ENCODE results near the gene NFIB. TPM values are rescaled to one million over a fixed set of nuclear protein-coding genes. Genes with fewer than 3 reads are reported as not detected.
A peak's percentile ranks its signal among the peaks of the same experiment; 100 is the strongest.

The NFIB gene
- total RNA-seq, 2 donors from 2014 or later: 131 to 165 TPM

DNA sequence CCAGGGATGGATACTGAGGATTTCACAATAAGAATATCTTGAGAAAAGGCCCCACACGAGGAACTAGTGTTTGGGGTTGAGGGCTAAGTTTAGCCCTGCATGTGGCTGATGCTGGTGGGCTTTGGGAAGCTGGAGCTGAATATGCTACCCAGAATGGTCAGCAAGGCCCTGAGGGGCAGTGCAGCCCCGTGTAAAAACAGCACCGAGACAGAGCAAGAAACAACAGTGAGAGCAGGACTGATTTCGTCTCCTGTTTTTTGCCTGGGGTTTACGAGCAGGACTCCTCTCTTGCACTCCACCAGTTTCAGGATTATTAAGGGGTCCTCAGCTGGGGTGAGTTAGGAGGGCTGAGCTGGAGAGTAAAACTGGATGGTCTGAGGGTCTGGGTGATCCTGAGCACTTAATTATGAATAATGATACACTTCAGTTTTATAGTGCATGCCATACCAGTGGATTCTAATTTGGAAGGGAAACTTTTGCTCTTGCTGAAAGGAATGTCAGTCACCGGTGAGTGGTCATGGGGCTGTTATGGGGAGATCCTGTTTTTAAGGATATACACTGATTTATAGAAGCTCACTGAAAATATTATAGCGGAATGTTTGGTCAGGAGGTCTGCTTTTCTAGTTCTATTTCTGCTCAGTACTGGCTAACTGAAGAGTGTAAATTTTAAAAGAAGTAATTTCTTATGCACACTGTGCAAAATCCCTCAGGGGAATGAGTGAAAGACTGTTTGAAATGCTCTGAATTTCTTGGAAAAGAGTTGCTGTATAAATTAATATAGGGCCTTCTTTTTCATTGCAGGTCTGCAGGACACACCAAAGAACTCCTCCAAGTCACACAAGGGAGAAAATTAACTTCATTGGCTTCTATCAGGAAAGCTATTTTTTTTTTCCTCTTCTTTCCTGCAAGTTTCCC, 42.7 kb upstream of the NFIB start:
- Histone ChIP-seq H3K27ac (no peak overlapping the region), H3K27me3 (replicated peaks; ENCODE audit: insufficient read depth) (no peaks in the 10 kb centered on the region), H3K4me1 (replicated peaks) (no peaks in the 10 kb centered on the region), H3K9me3 (no peaks in the 10 kb centered on the region), H3K4me3 (no peak overlapping the region), H3K36me3 (no peaks in the 10 kb centered on the region)
- intact Hi-C loops (cut with DNase I): loop anchor here (5.0 kb wide), 1 partner anchor 1004 kb away; no protein-coding TSS in a partner anchor
- TF ChIP-seq POLR2A (IDR thresholded peaks at IDR 0.05) (no peak), POLR2AphosphoS5 (IDR thresholded peaks at IDR 0.05) (no peak)
- TF ChIP-seq, protein P1, sequence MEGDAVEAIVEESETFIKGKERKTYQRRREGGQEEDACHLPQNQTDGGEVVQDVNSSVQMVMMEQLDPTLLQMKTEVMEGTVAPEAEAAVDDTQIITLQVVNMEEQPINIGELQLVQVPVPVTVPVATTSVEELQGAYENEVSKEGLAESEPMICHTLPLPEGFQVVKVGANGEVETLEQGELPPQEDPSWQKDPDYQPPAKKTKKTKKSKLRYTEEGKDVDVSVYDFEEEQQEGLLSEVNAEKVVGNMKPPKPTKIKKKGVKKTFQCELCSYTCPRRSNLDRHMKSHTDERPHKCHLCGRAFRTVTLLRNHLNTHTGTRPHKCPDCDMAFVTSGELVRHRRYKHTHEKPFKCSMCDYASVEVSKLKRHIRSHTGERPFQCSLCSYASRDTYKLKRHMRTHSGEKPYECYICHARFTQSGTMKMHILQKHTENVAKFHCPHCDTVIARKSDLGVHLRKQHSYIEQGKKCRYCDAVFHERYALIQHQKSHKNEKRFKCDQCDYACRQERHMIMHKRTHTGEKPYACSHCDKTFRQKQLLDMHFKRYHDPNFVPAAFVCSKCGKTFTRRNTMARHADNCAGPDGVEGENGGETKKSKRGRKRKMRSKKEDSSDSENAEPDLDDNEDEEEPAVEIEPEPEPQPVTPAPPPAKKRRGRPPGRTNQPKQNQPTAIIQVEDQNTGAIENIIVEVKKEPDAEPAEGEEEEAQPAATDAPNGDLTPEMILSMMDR (IDR thresholded peaks at IDR 0.05): no peak
- DNase-seq (ENCODE audit: low spot score): no peak
- WGBS: 81% methylated on average over 7 of the region's 7 CpGs

DNA sequence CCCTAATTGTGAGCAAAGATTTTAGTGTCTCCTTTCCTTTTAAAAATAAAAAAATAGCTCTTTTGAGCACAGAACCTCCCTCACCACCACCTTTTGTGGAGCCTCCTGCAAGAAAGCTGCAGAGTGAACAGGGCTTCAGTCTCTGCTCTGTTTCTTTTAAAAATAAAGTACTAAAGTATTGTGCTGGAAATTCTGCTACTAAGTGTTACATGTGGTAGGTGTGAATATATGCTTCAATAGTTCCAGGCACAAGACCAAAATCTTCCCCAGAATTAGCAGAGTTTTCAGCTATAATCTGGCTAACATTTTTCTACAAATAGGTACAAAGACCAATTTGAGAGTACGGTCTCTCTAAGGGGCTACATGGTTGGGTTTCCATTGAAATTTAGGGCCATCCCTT, 40.3 kb upstream of the NFIB start:
- DNase-seq (ENCODE audit: low spot score): no peak
- 100% methylated on average over 1 of the region's 1 CpG for WGBS
- Histone ChIP-seq H3K27ac (no peak overlapping the region), H3K27me3 (replicated peaks; ENCODE audit: insufficient read depth) (no peaks in the 10 kb centered on the region), H3K9me3 (no peaks in the 10 kb centered on the region), H3K4me1 (replicated peaks) (no peaks in the 10 kb centered on the region), H3K36me3 (no peaks in the 10 kb centered on the region), H3K4me3 (no peak overlapping the region)
- intact Hi-C loops (cut with DNase I): loop anchor here (5.0 kb wide), 3 partner anchors 48 to 927 kb away; no protein-coding TSS in a partner anchor
- no peak for TF ChIP-seq POLR2AphosphoS5 (IDR thresholded peaks at IDR 0.05)
- no peak for TF ChIP-seq POLR2A (IDR thresholded peaks at IDR 0.05)
- TF ChIP-seq, protein P1 (IDR thresholded peaks at IDR 0.05): no peak

DNA sequence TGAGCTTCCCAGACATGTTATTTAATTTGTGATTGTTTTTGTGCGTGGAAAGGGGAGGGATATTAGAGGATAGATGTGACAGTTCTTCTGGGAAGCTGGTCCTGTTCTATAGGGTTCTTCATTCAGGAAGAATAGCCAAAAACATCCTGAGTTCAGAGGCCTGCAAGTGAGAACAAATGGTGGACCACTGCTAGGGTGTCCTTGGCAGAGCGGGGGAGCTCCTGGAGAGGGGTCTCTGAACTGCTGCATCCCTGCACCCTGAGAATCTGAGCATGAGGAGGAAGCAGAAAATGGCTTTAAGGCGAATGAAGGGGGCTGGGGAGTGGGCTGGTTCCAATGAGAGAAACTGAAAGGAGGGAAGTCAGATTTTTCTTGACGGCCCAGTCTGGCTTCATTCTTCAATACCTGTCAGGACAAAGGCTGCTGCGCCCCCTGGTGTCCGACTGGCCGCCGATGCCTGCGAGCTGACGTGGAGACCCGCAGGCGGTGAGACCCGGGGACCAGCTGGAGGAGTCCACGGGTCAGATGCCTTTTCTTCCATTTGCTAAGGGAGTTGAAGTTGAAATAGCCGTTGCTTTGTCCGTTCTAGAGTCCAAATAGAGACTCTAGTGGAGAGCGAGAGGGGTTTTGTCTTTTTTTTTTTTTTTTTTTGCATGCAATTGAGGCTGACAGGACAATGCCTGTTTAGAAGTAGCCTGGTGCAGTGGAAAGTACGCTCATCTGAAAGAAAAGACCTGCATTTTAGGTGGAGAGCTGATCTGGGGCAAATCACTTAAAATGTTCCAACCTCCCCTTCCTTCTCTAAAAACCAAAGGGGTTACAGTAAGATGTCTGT, 39.5 kb upstream of the NFIB start:
- Histone ChIP-seq H3K27ac (peak overlapping the region; percentile 81 to 83), H3K4me3 (no peak overlapping the region), H3K4me1 (replicated peaks) (no peaks in the 10 kb centered on the region), H3K9me3 (no peaks in the 10 kb centered on the region), H3K36me3 (no peaks in the 10 kb centered on the region), H3K27me3 (replicated peaks; ENCODE audit: insufficient read depth) (no peaks in the 10 kb centered on the region)
- TF ChIP-seq POLR2AphosphoS5 (IDR thresholded peaks at IDR 0.05) (peak; percentile 67), POLR2A (IDR thresholded peaks at IDR 0.05) (no peak)
- TF ChIP-seq, protein P1 (IDR thresholded peaks at IDR 0.05): peak; percentile 77 to 95 (median 94)
- peak; percentile 94 for DNase-seq (ENCODE audit: low spot score)
- intact Hi-C loops (cut with DNase I): loop anchor here (5.0 kb wide), 3 partner anchors 49 to 926 kb away; no protein-coding TSS in a partner anchor
- WGBS: 13% methylated on average over 18 of the region's 18 CpGs

DNA sequence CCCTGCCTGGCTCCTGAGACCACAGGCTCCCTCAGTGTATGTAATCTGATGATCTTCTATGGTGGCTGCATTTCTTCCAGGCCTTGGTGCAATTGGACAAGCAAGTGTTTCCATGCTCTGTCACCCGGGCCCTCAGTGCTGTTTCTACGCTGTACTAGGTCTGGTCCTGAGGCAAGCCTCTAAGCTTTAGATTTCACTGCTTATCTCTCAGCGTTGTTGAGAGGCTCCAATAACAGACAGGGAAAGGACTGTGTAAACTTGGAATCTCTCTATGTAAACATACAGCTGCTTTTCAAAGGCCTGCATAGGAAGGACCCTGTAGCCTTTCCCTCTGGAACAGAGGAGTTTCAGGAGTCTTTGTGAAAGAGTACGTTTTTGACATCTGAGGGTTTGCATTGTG, 38.6 kb upstream of the NFIB start:
- WGBS: 53% methylated on average over 4 of the region's 4 CpGs
- Histone ChIP-seq H3K27ac (peak overlapping the region; percentile 81 to 83), H3K4me3 (no peak overlapping the region), H3K4me1 (replicated peaks) (no peaks in the 10 kb centered on the region), H3K36me3 (no peaks in the 10 kb centered on the region), H3K27me3 (replicated peaks; ENCODE audit: insufficient read depth) (no peaks in the 10 kb centered on the region), H3K9me3 (no peaks in the 10 kb centered on the region)
- no peak for DNase-seq (ENCODE audit: low spot score)
- TF ChIP-seq, protein P1 (IDR thresholded peaks at IDR 0.05): no peak
- TF ChIP-seq POLR2AphosphoS5 (IDR thresholded peaks at IDR 0.05) (no peak), POLR2A (IDR thresholded peaks at IDR 0.05) (no peak)
- intact Hi-C loops (cut with DNase I): loop anchor here (5.0 kb wide), 3 partner anchors 50 to 925 kb away; no protein-coding TSS in a partner anchor
